ENCODE measurements around the gene BBS7. TPM values are rescaled to one million over a fixed set of nuclear protein-coding genes. Genes with fewer than 3 reads are reported as not detected.

BBS7 gene
- total RNA-seq, 3 donors from 2014 or later = 9.4 to 19.6 (median 13.5) TPM

GRCh38 chr4:121783210-121783609, 87.1 kb downstream of the BBS7 start:
- DNase-seq (no peak), ATAC-seq (no peak)
- no peaks in the 10 kb centered on the region for H3K9me3 ChIP-seq
- no peaks in the 10 kb centered on the region for H3K4me1 ChIP-seq (ENCODE audit: low read depth)
- no peak for TF ChIP-seq CTCF (IDR thresholded peaks at IDR 0.05)
- intact Hi-C loops (cut with DNase I, micrococcal nuclease) = no loop called here
- no peaks in the 10 kb centered on the region for H3K36me3 ChIP-seq (ENCODE audit: low read depth)
- no peak overlapping the region for H3K4me3 ChIP-seq

- H3K4me3 ChIP-seq = no peak overlapping the region
- H3K36me3 ChIP-seq (ENCODE audit: low read depth) = no peaks in the 10 kb centered on the region
- intact Hi-C loops (cut with DNase I, micrococcal nuclease) = no loop called here
- DNase-seq (no peak), ATAC-seq (no peak)
- no peak for TF ChIP-seq CTCF (IDR thresholded peaks at IDR 0.05)
- no peaks in the 10 kb centered on the region for H3K4me1 ChIP-seq (ENCODE audit: low read depth)
- H3K9me3 ChIP-seq = no peaks in the 10 kb centered on the region
Observed at GRCh38 chr4:121778991-121779628, 91.2 kb downstream of the BBS7 start.

DNA sequence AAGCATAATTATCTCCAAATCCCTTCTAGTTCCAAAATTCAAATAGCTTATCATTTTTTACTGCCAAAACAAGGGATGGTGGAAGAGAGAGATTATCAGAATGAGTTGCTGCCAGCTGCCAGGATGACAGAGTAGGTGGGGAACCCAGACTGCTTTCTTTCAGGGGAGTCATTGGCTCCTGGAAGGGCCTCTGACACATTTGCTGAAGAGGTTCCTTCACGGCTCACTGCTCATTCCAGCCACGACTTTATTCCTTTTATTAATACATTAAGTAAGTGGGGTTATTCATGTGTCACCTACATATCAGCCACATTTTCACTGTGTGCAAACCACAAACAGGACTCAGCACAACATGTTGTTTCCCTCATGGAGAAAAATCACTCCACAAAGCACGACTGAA, 92.6 kb downstream of the BBS7 start:
- intact Hi-C loops (cut with DNase I, micrococcal nuclease) = no loop called here
- TF ChIP-seq CTCF (IDR thresholded peaks at IDR 0.05) = no peak
- no peak for ATAC-seq

DNA sequence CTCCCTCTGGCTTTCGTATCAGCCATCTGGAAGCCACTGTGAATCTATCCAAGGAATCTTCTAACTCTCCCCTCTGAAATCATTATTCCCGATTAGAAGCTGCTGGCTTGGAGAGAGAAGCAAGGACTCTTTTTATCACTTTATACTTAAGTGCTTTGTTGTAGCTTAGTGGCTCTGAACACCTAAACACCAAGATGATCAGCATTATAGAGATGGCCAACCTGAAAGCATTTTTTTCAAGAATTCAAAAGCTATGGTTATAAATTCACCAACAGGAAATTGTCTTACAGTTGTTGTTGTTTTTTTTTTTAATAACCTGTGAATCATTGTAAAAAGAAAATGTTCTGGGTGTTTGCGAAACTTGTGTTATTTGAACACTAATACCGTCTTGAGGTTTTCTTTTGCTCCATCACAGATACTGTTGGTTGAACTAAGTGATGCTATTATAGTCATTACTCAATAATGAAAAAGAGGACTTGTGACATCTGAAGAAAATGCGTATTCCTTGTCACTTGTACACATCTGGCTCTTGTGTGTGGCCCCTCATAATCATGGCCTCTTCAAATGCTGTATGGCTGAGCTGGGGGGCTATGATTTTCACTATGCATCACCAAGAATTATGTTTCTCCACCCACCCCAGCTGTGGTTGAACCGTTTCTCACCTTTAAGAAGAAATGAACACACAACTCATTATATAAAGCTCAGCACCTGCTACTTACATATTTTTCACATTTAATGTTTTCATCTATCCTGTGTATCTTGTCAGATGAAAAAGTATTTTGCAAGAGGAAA, 93.5 kb downstream of the BBS7 start:
- intact Hi-C loops (cut with DNase I, micrococcal nuclease) = no loop called here
- Histone ChIP-seq H3K9me3 (no peaks in the 10 kb centered on the region), H3K36me3 (ENCODE audit: low read depth) (no peaks in the 10 kb centered on the region), H3K4me1 (ENCODE audit: low read depth) (no peaks in the 10 kb centered on the region), H3K4me3 (no peak overlapping the region)
- no peak for DNase-seq
- no peak for ATAC-seq
- no peak for TF ChIP-seq CTCF (IDR thresholded peaks at IDR 0.05)

More for the DNA sequence above, 92.6 kb downstream of the BBS7 start:
- no peak for DNase-seq
- no peaks in the 10 kb centered on the region for H3K36me3 ChIP-seq (ENCODE audit: low read depth)
- H3K9me3 ChIP-seq = no peaks in the 10 kb centered on the region
- H3K4me1 ChIP-seq (ENCODE audit: low read depth) = no peaks in the 10 kb centered on the region
- H3K4me3 ChIP-seq = no peak overlapping the region

Other genes starting within 250 kb of the BBS7 start
- 100 to 1,000 TPM in 1 of 3 donors, 10 to 100 TPM in 2; 47.3 to 157 (median 89.2) TPM for gene ANXA5, start 173.5 kb downstream of the BBS7 start, total RNA-seq
- 1 to 10 TPM in 1 of 3 donors, not detected in 2; 1.0 TPM for gene SMIM43, start 105.3 kb downstream of the BBS7 start, total RNA-seq
- 10 to 100 TPM; 12.5 to 16.0 (median 12.6) TPM for gene EXOSC9, start 69.2 kb downstream of the BBS7 start, total RNA-seq
- gene CCNA2, start 46.6 kb downstream of the BBS7 start, total RNA-seq = 10 to 100 TPM in 1 of 3 donors, 1 to 10 TPM in 2; 2.8 to 18.9 (median 4.0) TPM
- gene TRPC3, start 81.6 kb upstream of the BBS7 start, total RNA-seq = 1 to 10 TPM in 1 of 3 donors, under 1 TPM in 2; 0.17 to 1.0 (median 0.51) TPM